COR-L47 (cell line): ENCODE data around the gene SLCO1C1.
"Not testable (repeated sequence)": the region's sequence is repeated elsewhere in the genome, so short reads cannot be mapped to it uniquely, and the experiment has no call there.

Experiments used
- DNase-seq: peaks from one replicate; lab custom pipeline; 2025; lab: John Stamatoyannopoulos, UW

Gene SLCO1C1, protein sequence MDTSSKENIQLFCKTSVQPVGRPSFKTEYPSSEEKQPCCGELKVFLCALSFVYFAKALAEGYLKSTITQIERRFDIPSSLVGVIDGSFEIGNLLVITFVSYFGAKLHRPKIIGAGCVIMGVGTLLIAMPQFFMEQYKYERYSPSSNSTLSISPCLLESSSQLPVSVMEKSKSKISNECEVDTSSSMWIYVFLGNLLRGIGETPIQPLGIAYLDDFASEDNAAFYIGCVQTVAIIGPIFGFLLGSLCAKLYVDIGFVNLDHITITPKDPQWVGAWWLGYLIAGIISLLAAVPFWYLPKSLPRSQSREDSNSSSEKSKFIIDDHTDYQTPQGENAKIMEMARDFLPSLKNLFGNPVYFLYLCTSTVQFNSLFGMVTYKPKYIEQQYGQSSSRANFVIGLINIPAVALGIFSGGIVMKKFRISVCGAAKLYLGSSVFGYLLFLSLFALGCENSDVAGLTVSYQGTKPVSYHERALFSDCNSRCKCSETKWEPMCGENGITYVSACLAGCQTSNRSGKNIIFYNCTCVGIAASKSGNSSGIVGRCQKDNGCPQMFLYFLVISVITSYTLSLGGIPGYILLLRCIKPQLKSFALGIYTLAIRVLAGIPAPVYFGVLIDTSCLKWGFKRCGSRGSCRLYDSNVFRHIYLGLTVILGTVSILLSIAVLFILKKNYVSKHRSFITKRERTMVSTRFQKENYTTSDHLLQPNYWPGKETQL

GRCh38 chr12:20695232-20695631 lies at the start of gene SLCO1C1:
SLCO1C1 (plus strand) TSS chr12:20695332; CDS start chr12:20699577, 4,245 bp downstream.
- no peak for DNase-seq

DNA sequence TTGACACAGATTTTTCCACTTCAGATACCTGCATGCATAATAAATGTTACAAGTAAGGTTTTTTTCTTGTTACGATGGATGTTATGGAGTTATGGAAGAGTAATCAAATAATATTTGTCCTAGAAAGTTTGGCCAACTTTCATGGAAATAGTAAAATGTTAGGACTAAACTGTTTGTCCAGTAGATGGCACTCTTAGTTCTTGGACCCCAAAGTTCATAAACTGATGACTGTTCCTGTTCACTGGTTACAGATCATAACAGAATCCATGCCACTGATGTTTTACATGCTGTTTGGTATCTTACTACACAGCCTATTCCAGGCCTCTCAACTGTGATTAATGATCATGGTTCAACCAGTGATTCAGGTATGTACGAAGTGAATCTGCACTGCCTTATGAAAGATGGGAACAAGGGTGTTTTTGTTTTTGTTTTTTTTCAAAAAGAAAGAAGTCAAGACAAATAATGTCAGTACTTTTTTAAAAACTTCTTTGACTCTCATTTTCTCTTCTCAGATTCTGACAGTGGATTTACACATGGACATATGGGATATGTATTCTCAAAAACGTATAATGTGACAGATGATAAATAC lies 48.8 kb upstream of the SLCO1C1 start:
- peak; percentile 9 for DNase-seq

- DNase-seq: no peak
Observed at GRCh38 chr12:20653871-20654270, 41.3 kb upstream of the SLCO1C1 start.

DNA sequence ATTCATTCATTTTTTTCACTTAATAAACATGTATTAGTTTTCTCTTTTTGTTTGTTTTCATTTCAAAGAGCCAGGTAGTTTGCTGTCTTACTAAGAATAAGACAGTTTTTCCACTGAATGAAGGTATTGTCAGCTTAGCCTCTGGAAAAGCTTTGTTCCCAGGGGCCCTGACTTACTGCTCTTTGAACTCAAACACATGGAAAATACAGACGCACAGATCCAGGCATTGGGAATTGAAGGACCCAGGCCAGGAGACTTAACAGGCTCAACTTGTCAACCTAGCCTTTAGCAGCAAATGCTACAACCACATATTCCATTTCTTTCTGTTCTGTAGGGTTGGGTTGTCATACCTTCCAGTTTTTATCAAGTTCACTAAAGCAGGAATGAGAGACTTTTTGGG lies 38.5 kb upstream of the SLCO1C1 start:
- no peak for DNase-seq

DNA sequence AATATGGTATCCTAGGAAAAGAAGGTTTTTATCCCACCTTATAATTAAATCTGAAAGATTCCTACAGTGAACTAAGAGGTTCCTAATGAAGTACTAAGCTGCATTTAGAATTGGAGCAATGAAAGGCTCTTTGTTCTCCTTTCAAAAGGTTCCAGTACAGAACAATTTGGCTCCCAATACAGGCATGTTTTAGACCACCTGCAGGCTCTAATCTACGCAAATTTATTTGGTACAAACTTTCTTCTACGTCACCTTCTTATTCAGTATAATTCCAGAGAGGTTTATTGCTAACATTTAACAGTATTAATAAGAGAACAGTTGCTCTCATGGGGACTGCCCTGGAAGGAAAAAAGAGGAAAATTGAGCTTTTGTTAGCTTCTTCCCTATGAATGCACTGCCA lies 37.6 kb upstream of the SLCO1C1 start:
- DNase-seq: no peak

GRCh38 chr12:20681334-20681733 lies 13.8 kb upstream of the SLCO1C1 start:
- no peak for DNase-seq

- no peak for DNase-seq
Observed at GRCh38 chr12:20696181-20696905, 1.2 kb downstream of the SLCO1C1 start.

DNA sequence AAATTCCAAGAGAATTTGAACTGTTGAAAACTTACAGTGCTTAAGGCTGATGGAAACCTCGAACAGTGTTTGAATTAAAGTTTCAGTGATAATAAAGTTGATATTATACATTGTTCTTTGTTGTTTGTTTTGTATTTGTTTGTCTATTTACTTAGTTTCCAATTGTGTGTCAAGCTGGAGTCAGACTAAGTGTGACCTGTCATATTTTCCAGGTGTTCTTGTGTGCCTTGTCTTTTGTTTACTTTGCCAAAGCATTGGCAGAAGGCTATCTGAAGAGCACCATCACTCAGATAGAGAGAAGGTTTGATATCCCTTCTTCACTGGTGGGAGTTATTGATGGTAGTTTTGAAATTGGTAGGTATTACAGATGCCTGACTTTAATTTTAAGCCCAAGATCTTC lies 6.0 kb downstream of the SLCO1C1 start:
- DNase-seq: no peak

GRCh38 chr12:20704860-20705259 lies 9.7 kb downstream of the SLCO1C1 start:
- no peak for DNase-seq

DNA sequence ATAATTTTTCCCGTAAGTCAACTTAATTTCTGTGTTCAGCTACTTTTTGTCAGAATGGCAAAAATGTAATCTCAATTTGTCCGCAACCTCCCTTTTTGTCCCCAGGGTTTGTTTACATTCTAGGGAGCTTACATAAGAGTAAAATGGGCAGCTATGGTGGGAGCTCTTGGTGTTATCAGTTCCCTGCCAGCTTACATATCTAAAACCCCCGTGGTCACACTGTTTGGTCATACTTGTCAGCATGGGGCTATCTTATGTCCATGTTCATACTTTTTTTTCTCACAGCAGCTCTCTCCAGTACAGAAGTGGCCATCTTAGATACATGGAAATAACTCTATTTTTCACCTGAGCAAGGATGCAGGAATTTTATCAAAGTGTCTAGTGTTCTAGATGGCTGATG lies 16.7 kb downstream of the SLCO1C1 start:
- no peak for DNase-seq

GRCh38 chr12:20716037-20716436 lies 20.9 kb downstream of the SLCO1C1 start:
- no peak for DNase-seq

DNA sequence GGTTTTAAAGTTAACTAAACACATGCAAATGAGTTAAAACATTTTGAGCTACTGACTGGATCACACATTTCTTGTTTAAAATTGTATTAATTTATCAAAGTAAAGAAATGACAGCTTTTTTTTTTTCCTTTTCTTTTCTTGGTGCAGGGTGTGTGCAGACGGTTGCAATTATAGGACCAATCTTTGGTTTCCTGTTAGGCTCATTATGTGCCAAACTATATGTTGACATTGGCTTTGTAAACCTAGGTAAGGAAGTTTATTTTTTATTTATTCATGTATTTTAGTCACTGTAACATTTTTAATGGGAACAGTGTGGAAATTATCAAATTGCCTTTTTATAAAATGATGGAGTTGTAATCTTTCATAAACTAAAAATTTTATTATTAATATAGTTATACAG lies 21.9 kb downstream of the SLCO1C1 start:
- DNase-seq: no peak

GRCh38 chr12:20718294-20718693 lies 23.2 kb downstream of the SLCO1C1 start:
- DNase-seq: no peak

DNA sequence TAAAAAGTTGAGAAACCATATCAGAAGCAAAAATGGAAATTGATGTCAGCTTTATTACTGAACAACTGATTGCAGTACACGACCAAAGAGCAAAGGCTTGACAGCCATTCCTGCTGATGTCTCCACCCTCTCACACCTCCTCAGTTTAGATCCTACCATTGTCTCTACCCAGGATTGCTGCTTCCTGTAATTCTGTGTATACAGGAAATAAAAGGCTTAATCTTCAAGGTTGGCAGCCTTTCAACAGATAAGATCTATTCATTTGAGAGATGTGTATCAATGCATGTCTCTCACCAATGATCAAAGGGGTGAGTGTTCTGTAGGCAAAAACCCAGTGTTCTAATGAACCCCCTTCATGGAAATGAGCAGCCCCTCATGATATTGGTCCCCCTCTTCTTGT lies 27.0 kb downstream of the SLCO1C1 start:
- no peak for DNase-seq

GRCh38 chr12:20731274-20731673 lies 36.1 kb downstream of the SLCO1C1 start:
- no peak for DNase-seq

DNA sequence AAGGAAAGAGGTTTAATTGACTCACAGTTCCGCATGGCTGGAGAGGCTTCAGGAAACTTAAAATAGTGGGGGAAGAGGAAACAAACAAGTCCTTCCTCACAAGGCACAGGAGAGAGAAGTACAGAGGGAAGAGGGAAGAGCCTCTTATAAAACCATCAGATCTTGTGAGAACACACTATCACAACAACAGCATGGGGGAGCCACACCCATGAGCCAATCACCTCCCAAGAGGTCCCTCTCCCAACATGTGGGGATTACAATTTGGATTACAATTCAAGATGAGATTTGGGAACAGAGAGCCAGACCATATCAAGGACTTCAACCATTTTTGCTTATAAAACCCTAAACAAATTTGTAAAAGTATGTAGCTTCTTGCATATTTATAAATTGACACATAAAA lies 45.8 kb downstream of the SLCO1C1 start:
- DNase-seq: no peak

GRCh38 chr12:20748198-20748597 lies 53.1 kb downstream of the SLCO1C1 start:
- no peak for DNase-seq

GRCh38 chr12:20751046-20751445 lies 55.9 kb downstream of the SLCO1C1 start:
- DNase-seq: no peak

DNA sequence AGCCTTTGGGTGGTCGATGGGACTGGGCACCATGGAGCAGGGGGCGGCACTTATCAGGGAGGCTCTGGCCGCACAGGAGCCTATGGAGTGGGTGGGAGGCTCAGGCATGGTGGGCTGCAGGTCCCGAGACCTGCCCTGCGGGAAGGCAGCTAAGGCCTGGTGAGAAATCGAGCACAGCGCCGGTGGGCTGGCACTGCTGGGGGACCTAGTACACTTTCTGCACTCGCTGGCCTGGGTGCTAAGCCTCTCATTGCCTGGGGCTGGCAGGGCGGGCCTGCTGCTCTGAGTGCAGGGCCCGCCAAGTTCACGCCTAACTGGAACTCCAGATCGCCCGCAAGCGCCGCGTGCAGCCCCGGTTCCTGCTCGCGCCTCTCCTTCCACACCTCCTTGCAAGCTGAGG lies 82.3 kb downstream of the SLCO1C1 start:
- no peak for DNase-seq

DNA sequence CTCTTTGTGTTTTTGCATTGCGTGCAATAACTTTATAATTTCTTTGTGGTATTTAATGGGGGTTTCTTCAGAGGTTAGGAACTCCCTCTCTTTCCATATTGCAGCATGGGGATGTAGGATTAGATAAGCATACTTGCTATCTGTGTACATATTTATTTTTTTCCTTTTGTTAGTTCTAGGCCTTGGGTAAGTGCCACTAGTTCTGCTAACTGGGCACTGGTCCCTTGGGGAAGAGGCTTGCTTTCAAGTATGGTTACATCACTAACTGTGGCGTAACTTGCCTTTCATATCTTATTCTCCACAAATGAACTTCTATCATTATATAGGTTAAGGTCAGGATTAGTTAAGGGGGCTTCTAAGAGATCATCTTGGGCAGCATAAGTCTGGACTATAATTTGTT lies 83.8 kb downstream of the SLCO1C1 start:
- DNase-seq: no peak

GRCh38 chr12:20779971-20780370 lies 84.8 kb downstream of the SLCO1C1 start:
- DNase-seq: not testable (repeated sequence)

GRCh38 chr12:20783796-20784357 lies 88.7 kb downstream of the SLCO1C1 start:
- DNase-seq: not testable (repeated sequence)
